GM23338 (cell line): ENCODE measurements around the gene FKBP2.
A peak's percentile ranks its signal among the peaks of the same experiment; 100 is the strongest.

Source experiments
- CREB1 ChIP-seq: fragments of 250-450 bp; sonication (Bioruptor Pico); IDR thresholded peaks from 2 replicates; pipeline ENCODE4 v1.5.0; 2020; ENCODE audit warnings: low read depth, mild to moderate bottlenecking, moderate library complexity
- ETS1 ChIP-seq: IDR thresholded peaks from 2 replicates; pipeline ENCODE4 v1.6.1; 2016; ENCODE audit warnings: antibody characterized with exemption
- EZH2 ChIP-seq: fragments of 200-600 bp; sonication (generic); IDR thresholded peaks from one replicate; pipeline ENCODE4 v1.8.0; 2017; ENCODE audit warnings: antibody characterized with exemption, mild to moderate bottlenecking, low read depth; ENCODE audit not compliant: unreplicated experiment
- EZH2phosphoT487 ChIP-seq: fragments of 200-600 bp; sonication (generic); IDR thresholded peaks from one replicate; pipeline ENCODE4 v1.8.1; 2018; ENCODE audit warnings: antibody characterized with exemption; ENCODE audit not compliant: unreplicated experiment
- JUNB ChIP-seq: IDR thresholded peaks from one replicate; pipeline ENCODE4 v1.6.1; 2016; ENCODE audit warnings: antibody characterized with exemption; ENCODE audit not compliant: unreplicated experiment
- NANOG ChIP-seq: IDR thresholded peaks from 2 replicates; pipeline ENCODE4 v1.6.1; 2016; ENCODE audit warnings: antibody characterized with exemption, borderline replicate concordance
- POLR2AphosphoS5 ChIP-seq: IDR thresholded peaks from 2 replicates; pipeline ENCODE4 v1.6.1; 2016; ENCODE audit warnings: antibody characterized with exemption, low read depth
- REST ChIP-seq: IDR thresholded peaks from one replicate; pipeline ENCODE4 v1.6.1; 2018; ENCODE audit warnings: antibody characterized with exemption; ENCODE audit not compliant: unreplicated experiment
- STAT1 ChIP-seq: IDR thresholded peaks from one replicate; pipeline ENCODE4 v1.6.1; 2016; ENCODE audit warnings: antibody characterized with exemption; ENCODE audit not compliant: unreplicated experiment
- ZNF114 ChIP-seq: fragments of 250-450 bp; sonication (Bioruptor Pico); IDR thresholded peaks from 2 replicates; pipeline ENCODE4 v1.5.0; 2020; ENCODE audit warnings: mild to moderate bottlenecking, moderate library complexity
- ZNF331 ChIP-seq: fragments of 250-450 bp; sonication (Bioruptor Pico); IDR thresholded peaks from 2 replicates; pipeline ENCODE4 v1.5.0; 2020; ENCODE audit warnings: low read depth, mild to moderate bottlenecking, moderate library complexity
- TF ChIP-seq, protein P1 (sequence below), 2 experiments: fragments of 200-600 bp in 1 of 2; sonication (generic) in 1 of 2; conservative IDR thresholded peaks; 2 replicates each; pipeline versions ENCODE4 v1.5.1 to v1.6.1; 2016 to 2017; ENCODE audit warnings: antibody characterized with exemption in 2 of 2, low read depth in 2 of 2, mild to moderate bottlenecking in 2 of 2, moderate library complexity in 1 of 2

DNA sequence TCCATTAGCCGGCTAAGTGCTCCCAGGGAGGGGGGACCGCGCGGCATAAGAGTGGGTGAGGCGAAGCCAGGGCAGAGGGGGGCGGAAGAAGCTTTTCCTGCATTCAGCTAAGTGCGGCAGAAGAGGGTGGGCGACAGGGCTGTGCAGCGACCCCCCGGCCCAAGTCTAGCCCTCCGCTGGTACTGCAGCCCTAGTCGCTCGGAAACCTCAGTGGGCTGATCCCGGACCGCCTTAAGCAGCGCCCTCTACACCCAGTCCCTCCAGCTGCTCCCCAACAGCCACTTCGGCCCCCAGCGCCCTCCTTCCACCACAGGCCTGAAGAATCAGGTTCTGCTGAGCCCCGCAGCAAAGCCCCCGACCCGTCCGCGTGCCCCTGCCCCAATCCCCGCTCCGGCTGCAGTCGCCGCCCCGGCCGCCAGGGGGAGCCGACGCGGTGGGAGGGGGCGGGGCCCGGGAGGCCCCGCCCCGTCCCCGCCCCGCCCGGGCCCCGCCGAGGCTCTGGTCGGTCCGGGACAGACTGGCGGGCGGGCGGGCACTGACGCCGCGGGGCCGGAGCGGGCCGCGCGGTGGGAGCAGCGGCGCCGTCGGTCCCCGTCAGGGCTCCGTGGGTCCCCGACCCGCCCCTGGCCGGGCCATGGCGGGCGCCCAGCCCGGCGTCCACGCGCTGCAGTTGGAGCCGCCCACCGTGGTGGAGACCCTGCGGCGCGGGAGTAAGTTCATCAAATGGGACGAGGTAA lies 10.3 kb downstream of the FKBP2 start, which contains the start of gene PLCB3:
- TF ChIP-seq, protein P1, sequence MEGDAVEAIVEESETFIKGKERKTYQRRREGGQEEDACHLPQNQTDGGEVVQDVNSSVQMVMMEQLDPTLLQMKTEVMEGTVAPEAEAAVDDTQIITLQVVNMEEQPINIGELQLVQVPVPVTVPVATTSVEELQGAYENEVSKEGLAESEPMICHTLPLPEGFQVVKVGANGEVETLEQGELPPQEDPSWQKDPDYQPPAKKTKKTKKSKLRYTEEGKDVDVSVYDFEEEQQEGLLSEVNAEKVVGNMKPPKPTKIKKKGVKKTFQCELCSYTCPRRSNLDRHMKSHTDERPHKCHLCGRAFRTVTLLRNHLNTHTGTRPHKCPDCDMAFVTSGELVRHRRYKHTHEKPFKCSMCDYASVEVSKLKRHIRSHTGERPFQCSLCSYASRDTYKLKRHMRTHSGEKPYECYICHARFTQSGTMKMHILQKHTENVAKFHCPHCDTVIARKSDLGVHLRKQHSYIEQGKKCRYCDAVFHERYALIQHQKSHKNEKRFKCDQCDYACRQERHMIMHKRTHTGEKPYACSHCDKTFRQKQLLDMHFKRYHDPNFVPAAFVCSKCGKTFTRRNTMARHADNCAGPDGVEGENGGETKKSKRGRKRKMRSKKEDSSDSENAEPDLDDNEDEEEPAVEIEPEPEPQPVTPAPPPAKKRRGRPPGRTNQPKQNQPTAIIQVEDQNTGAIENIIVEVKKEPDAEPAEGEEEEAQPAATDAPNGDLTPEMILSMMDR (conservative IDR thresholded peaks at IDR 0.05; ENCODE audit: low read depth in 2 of 2): peak; percentile 52 to 68
- TF ChIP-seq JUNB (no peak), ZNF331 (CRISPR knock-in tag) (no peak), EZH2 (no peak), REST (no peak), CREB1 (CRISPR knock-in tag) (no peak), STAT1 (no peak), EZH2phosphoT487 (no peak), POLR2AphosphoS5 (no peak; the same call in 1 of the 2 replicates), NANOG (no peak), ZNF114 (CRISPR knock-in tag) (no peak), ETS1 (no peak)
